Heart left ventricle (tissue), 16 donors: Measurements from ENCODE around the gene MGST1. TPM values are rescaled to one million over a fixed set of nuclear protein-coding genes. Genes with fewer than 3 reads are reported as not detected.

Source experiments
- ATAC-seq, 4 donors: fragments of 200-7000 bp; cut with Tn5 transposase; one replicate each; pipeline ENCODE4 v1.9.1; 2020 to 2022; ENCODE audit warnings: moderate library complexity in 4 of 4, mild to moderate bottlenecking in 3 of 4, moderate number of reproducible peaks in 1 of 4
- DNase-seq, 5 donors: peaks; one replicate each; pipeline ENCODE4 v3.0.0-alpha.2; 2020
- H3K27ac ChIP-seq, 12 donors: fragments of 200-600 bp; sonication (generic) in 4 of 12; one replicate each; pipeline versions ENCODE4 v1.5.0 to v1.8.0; 2016 to 2022; ENCODE audit warnings: mild to moderate bottlenecking in 2 of 12
- H3K27me3 ChIP-seq, 9 donors: fragments of 200-600 bp; sonication (generic) in 2 of 9; one replicate each; pipeline versions ENCODE4 v1.5.1 to v1.8.0; 2016 to 2022; ENCODE audit warnings: mild to moderate bottlenecking in 3 of 9
- H3K36me3 ChIP-seq, 9 donors: fragments of 200-600 bp; sonication (generic) in 2 of 9; one replicate each; pipeline versions ENCODE4 v1.5.0 to v1.8.0; 2018 to 2022; ENCODE audit warnings: mild to moderate bottlenecking in 2 of 9
- H3K4me1 ChIP-seq, 12 donors: fragments of 200-600 bp; sonication (generic) in 4 of 12; one replicate each; pipeline versions ENCODE4 v1.5.0 to v1.8.0; 2016 to 2022; ENCODE audit warnings: mild to moderate bottlenecking in 3 of 12
- H3K4me3 ChIP-seq, 12 donors: fragments of 200-600 bp; sonication (generic) in 4 of 12; one replicate each; pipeline versions ENCODE4 v1.5.0 to v1.8.0; 2017 to 2022; ENCODE audit warnings: mild to moderate bottlenecking in 9 of 12, moderate library complexity in 4 of 12
- H3K9me3 ChIP-seq, 12 donors: fragments of 200-600 bp; sonication (generic) in 4 of 12; one replicate each; pipeline versions ENCODE4 v1.5.0 to v1.8.0; 2016 to 2022; ENCODE audit warnings: mild to moderate bottlenecking in 1 of 12
- POLR2A ChIP-seq, 2 donors: fragments of 450-650 bp; IDR thresholded peaks; one replicate each; pipeline ENCODE4 v1.6.1; 2017; ENCODE audit warnings: antibody characterized with exemption in 2 of 2, mild to moderate bottlenecking in 2 of 2, moderate library complexity in 2 of 2
- WGBS, 4 donors: extraction: QIAGEN DNeasy Blood & Tissue Kit in 2 of 4; methylation state at CpG; one replicate each; pipeline versions ENCODE4 v1.1.5 to v1.1.7; 2013 to 2018; 5-methylcytosine and 5-hydroxymethylcytosine counted together
- intact Hi-C, 10 donors: fragments of 100-400 bp; cut with DNase I; formaldehyde crosslinking; loops; one replicate each; pipeline versions ENCODE4 v1.11.1 to v1.14.2; 2022
- polyA plus RNA-seq, 2 donors: library from polyadenylated mRNA; stranded (reverse); fragments of 200-250 nt; gene quantifications; one replicate each; pipeline ENCODE4 v1.2.3, GENCODE V29; 2013
- total RNA-seq, 9 donors: library from RNA; depleted of rRNA in 2 of 9; stranded (reverse); fragments of >200 nt in 2 of 9; fragmentation: NEBNext Ultra II Directional in 3 of 9; extraction: Animal tissue kit (Norgen Biotek cat#: 25700) in 3 of 9; gene quantifications; one replicate each; pipeline versions ENCODE4 v1.1.0 to v1.2.4, GENCODE V29; 2016 to 2023
- TF ChIP-seq, protein P1 (sequence below), 12 donors: fragments of 200-600 bp; sonication (generic) in 4 of 12; IDR thresholded peaks; one replicate each; pipeline versions ENCODE4 v1.5.0 to v1.8.0; 2018 to 2022; ENCODE audit warnings: antibody characterized with exemption in 12 of 12, mild to moderate bottlenecking in 5 of 12
- donor health status: ischemic (EF 13 %, LVEDD 7.1; RV severe dilation, severe dysfunction).
- donor health status: healthy with polysubstance abuse.
- donor health status: DM: no; HTN: yes; CAD: no.
- donor health status: DM: no; HTN: no; CAD: no.
- donor health status: ischemic (EF 25% LVEDD 6.9; RV normal size, moderate dysfunction).
- donor health status: ischemic (EF 25% LVEDD 5.7; RV mildly dilated, moderate dysfunction).
- donor health status: healthy.
- donor health status: DM: yes; HTN: yes; CAD: no.
- donor health status: ischemic (EF 35%, LVEDD 5.7; RV mildly dilated, moderate dysfunction).
- donor health status: nonischemic (EF 11% LVEDD 7.7; RV severe dilation, severe dysfunction).
- donor health status: DM: yes; HTN: yes; CAD: no.
- donor health status: PGD.
- donor health status: ischemic (EF 29% LVEDD 5.4; RV normal size, mild dysfunction).
- donor health status: nonischemic (EF 23%, LVEDD 6.1; RV moderate dilation, normal function).

Gene MGST1
- total and polyA plus RNA-seq, 11 donors, result 5.0 to 120 (median 21.7) TPM

DNA sequence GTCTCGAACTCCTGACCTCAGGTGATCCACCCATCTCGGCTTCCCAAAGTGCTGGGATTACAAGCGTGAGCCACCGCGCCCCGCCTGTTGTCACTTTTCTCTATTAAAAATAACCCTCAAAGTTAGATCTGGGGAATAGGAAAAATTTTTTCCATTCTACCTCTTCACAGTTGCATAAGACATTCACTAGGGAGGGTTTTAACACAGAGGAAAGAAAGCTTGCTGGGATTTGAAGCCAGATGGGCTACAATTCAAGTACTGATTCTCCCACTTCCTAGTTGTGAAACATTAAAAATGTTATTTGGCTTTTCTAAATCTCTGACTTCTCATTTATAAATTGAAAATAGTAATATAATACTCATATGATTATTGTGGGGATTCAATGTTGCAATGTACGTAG, 46.7 kb upstream of the MGST1 start:
- 79 to 87% (median 83%) methylated on average over 7 of the region's 7 CpGs for WGBS, 4 donors
- Histone ChIP-seq H3K36me3 (no peaks in the 10 kb centered on the region), H3K27ac (peak overlapping the region in 9 of 12 donors; percentile 39 to 85 (median 59)), H3K27me3 (no peaks in the 10 kb centered on the region), H3K4me1 (peaks cover 0 to 6% (median 0%) of the 10 kb centered on the region in 12 donors), H3K4me3 (no peak overlapping the region), H3K9me3 (peaks cover 0 to under 1% (median 0%) of the 10 kb centered on the region in 12 donors)
- no peak for TF ChIP-seq POLR2A (IDR thresholded peaks at IDR 0.05)
- TF ChIP-seq, protein P1, sequence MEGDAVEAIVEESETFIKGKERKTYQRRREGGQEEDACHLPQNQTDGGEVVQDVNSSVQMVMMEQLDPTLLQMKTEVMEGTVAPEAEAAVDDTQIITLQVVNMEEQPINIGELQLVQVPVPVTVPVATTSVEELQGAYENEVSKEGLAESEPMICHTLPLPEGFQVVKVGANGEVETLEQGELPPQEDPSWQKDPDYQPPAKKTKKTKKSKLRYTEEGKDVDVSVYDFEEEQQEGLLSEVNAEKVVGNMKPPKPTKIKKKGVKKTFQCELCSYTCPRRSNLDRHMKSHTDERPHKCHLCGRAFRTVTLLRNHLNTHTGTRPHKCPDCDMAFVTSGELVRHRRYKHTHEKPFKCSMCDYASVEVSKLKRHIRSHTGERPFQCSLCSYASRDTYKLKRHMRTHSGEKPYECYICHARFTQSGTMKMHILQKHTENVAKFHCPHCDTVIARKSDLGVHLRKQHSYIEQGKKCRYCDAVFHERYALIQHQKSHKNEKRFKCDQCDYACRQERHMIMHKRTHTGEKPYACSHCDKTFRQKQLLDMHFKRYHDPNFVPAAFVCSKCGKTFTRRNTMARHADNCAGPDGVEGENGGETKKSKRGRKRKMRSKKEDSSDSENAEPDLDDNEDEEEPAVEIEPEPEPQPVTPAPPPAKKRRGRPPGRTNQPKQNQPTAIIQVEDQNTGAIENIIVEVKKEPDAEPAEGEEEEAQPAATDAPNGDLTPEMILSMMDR (IDR thresholded peaks at IDR 0.05), result no peak
- intact Hi-C loops, result no loop called here
- peak in 3 of 5 donors; percentile 8 to 36 (median 27) for DNase-seq
- peak; percentile 68 to 83 (median 77) for ATAC-seq

DNA sequence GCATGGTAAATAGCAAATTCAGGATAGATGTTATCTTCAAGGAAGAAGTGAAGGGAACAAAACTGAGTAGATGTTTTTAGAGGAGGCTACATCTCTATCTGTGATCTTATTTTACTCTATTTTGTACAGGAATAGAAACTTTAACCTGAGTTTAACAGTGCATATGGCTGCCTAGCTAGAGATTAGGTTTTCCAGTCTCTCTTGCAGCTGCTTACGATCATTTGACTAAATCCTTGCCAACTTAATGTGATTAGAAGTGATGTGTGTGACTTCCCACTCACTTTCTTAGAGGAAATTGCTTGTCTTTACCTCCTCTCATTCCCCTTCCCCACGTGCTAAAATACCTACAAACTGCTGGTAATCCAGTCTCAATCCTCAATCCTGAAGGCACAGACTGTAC, 43.5 kb upstream of the MGST1 start:
- H3K4me1 ChIP-seq, result peaks cover 0 to 6% (median 0%) of the 10 kb centered on the region in 12 donors
- intact Hi-C loops, result no loop called here
- no peak for TF ChIP-seq POLR2A (IDR thresholded peaks at IDR 0.05)
- TF ChIP-seq, protein P1 (IDR thresholded peaks at IDR 0.05), result no peak
- no peak overlapping the region for H3K4me3 ChIP-seq
- H3K9me3 ChIP-seq, result peaks cover 0 to 6% (median 0%) of the 10 kb centered on the region in 12 donors
- no peaks in the 10 kb centered on the region for H3K27me3 ChIP-seq
- 27 to 43% (median 32%) methylated on average over 2 of the region's 2 CpGs for WGBS, 4 donors
- no peaks in the 10 kb centered on the region for H3K36me3 ChIP-seq
- H3K27ac ChIP-seq, result no peak overlapping the region
- ATAC-seq (no peak), DNase-seq (no peak)

DNA sequence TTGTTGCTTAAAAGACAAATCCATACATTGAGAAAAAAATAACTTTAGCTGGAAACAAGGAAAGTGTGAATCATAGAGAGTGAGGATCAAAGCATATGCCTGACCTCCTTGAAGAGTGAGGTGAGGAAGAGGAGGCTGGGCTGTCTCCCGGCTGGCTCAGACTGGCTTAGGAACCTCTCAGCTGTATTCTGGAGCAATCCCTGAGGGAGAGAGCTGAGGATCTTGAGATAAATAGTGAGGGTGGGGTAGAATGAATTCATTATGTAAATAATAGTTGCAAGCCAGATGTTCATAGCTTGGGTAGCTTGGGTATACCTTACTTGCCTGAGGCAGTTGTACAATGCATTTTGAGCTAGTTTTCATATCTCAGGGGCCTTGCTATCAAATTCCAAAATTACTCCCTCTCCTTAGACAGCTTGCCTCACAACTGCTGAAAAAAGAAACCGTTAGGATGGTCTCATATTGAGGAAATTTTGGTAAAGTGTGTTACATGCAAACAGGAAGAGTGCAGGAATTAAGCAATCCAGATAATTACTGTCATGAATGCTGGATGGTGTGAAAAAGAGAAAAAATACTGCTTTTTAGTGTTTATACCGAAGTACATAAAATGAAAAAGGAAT, 39.5 kb upstream of the MGST1 start:
- Histone ChIP-seq H3K4me1 (no peaks in the 10 kb centered on the region), H3K27me3 (no peaks in the 10 kb centered on the region), H3K27ac (no peak overlapping the region), H3K4me3 (no peak overlapping the region), H3K36me3 (no peaks in the 10 kb centered on the region), H3K9me3 (peaks cover 0 to 25% (median 10%) of the 10 kb centered on the region in 12 donors)
- intact Hi-C loops, result no loop called here
- DNase-seq (no peak), ATAC-seq (no peak)
- 42 to 57% (median 44%) methylated on average over 3 of the region's 3 CpGs for WGBS, 4 donors
- TF ChIP-seq, protein P1 (IDR thresholded peaks at IDR 0.05), result no peak
- no peak for TF ChIP-seq POLR2A (IDR thresholded peaks at IDR 0.05)

DNA sequence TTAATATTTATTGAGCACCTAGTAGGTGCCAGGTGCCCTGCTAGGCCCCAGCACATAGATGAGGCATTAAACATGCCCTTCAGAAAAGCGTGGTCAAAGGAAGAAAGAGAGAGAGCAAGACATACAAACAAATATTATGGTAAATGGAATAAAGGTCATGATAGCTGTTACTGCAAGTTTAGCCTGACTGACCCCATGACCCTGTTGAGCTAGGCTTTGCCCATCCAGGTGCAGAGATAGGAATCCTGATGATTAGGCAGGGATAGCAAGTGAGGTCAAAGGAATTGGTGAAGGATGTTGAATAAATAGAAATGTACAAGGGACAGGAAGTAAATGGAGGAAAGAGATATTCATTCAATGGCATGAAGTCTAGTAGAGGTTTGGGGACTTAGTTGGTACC, 36.5 kb upstream of the MGST1 start:
- Histone ChIP-seq H3K4me3 (no peak overlapping the region), H3K27me3 (no peaks in the 10 kb centered on the region), H3K27ac (no peak overlapping the region), H3K4me1 (no peaks in the 10 kb centered on the region), H3K9me3 (peaks cover 0 to 25% (median 10%) of the 10 kb centered on the region in 12 donors), H3K36me3 (no peaks in the 10 kb centered on the region)
- DNase-seq, result no peak
- TF ChIP-seq, protein P1 (IDR thresholded peaks at IDR 0.05), result no peak
- no peak for TF ChIP-seq POLR2A (IDR thresholded peaks at IDR 0.05)
- intact Hi-C loops, result no loop called here
- ATAC-seq, result no peak
- 57 to 85% (median 63%) methylated on average over 1 of the region's 1 CpG for WGBS, 4 donors
